Measurements from ENCODE around the gene ZNF319. TPM values are rescaled to one million over a fixed set of nuclear protein-coding genes. Genes with fewer than 3 reads are reported as not detected.

ZNF319 gene
- total and polyA plus RNA-seq, 2 of the 13 experiments (the other 11 are each of a cell fraction or from before 2014, with no cell fraction given) = 2.4 to 3.6 TPM

DNA sequence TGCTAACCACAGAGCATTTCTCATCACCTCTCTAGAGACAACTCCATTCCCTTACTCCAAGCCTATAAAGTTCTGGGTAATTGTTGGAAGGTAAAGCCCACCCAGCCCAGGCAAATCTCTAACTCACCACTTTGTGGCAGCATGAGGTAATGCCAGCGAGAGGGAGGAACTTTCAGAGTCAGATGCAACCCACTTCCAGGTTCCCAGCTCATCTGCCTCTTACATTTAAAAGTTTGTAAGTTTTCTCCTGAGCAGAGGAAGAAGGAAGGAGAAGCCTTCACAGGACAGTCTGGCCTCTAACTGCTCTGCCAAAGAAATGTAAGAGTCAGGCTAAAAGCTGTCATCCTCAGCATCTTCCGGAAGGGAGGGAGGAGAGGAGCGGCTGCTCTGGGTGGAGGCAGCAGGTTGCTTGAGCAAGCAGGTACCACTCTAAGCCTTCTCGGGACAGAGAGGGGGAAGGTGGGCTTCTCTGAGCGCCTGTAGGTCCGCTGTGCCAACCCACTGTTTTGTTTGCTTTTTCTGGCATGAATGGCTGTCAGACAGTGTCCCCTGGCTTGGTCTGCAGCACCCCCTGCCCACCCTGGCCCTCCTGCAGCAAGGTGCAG is 1.0 kb downstream of the ZNF319 start (continued):
- TF ChIP-seq, protein P1, sequence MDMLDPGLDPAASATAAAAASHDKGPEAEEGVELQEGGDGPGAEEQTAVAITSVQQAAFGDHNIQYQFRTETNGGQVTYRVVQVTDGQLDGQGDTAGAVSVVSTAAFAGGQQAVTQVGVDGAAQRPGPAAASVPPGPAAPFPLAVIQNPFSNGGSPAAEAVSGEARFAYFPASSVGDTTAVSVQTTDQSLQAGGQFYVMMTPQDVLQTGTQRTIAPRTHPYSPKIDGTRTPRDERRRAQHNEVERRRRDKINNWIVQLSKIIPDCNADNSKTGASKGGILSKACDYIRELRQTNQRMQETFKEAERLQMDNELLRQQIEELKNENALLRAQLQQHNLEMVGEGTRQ (IDR thresholded peaks at IDR 0.05; ENCODE audit: low read depth, low read length) = no peak
- TF ChIP-seq, protein P1 (CRISPR knock-in tag; IDR thresholded peaks at IDR 0.05; ENCODE audit: borderline replicate concordance) = no peak
- TF ChIP-seq SIX4 (CRISPR knock-in tag; IDR thresholded peaks at IDR 0.05) = no peak
- no peak for TF ChIP-seq ZNF7 (CRISPR knock-in tag; IDR thresholded peaks at IDR 0.05)
- TF ChIP-seq NFKBIZ (CRISPR knock-in tag; IDR thresholded peaks at IDR 0.05) = no peak
- TF ChIP-seq CBFB (CRISPR knock-in tag; IDR thresholded peaks at IDR 0.05) = no peak
- no peak for TF ChIP-seq MEIS1 (CRISPR knock-in tag; IDR thresholded peaks at IDR 0.05; ENCODE audit: borderline replicate concordance)
- TF ChIP-seq ZNF564 (CRISPR knock-in tag; IDR thresholded peaks at IDR 0.05) = no peak
- peak; percentile 24 for TF ChIP-seq ARNT2 (CRISPR knock-in tag; IDR thresholded peaks at IDR 0.05; ENCODE audit: low read depth)
- 0 out of 2 replicates have a peak, but pooled peaks have one; percentile 12 for TF ChIP-seq ZSCAN29 (CRISPR knock-in tag; conservative IDR thresholded peaks at IDR 0.05)
- TF ChIP-seq ZC3H13 (CRISPR knock-in tag; IDR thresholded peaks at IDR 0.05) = no peak
- no peak for TF ChIP-seq PTBP1 (IDR thresholded peaks at IDR 0.05; ENCODE audit: low read depth, low read length, poor library complexity, severe bottlenecking)
- TF ChIP-seq, protein P2, sequence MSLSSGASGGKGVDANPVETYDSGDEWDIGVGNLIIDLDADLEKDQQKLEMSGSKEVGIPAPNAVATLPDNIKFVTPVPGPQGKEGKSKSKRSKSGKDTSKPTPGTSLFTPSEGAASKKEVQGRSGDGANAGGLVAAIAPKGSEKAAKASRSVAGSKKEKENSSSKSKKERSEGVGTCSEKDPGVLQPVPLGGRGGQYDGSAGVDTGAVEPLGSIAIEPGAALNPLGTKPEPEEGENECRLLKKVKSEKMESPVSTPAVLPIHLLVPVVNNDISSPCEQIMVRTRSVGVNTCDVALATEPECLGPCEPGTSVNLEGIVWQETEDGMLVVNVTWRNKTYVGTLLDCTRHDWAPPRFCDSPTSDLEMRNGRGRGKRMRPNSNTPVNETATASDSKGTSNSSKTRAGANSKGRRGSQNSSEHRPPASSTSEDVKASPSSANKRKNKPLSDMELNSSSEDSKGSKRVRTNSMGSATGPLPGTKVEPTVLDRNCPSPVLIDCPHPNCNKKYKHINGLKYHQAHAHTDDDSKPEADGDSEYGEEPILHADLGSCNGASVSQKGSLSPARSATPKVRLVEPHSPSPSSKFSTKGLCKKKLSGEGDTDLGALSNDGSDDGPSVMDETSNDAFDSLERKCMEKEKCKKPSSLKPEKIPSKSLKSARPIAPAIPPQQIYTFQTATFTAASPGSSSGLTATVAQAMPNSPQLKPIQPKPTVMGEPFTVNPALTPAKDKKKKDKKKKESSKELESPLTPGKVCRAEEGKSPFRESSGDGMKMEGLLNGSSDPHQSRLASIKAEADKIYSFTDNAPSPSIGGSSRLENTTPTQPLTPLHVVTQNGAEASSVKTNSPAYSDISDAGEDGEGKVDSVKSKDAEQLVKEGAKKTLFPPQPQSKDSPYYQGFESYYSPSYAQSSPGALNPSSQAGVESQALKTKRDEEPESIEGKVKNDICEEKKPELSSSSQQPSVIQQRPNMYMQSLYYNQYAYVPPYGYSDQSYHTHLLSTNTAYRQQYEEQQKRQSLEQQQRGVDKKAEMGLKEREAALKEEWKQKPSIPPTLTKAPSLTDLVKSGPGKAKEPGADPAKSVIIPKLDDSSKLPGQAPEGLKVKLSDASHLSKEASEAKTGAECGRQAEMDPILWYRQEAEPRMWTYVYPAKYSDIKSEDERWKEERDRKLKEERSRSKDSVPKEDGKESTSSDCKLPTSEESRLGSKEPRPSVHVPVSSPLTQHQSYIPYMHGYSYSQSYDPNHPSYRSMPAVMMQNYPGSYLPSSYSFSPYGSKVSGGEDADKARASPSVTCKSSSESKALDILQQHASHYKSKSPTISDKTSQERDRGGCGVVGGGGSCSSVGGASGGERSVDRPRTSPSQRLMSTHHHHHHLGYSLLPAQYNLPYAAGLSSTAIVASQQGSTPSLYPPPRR (CRISPR knock-in tag; IDR thresholded peaks at IDR 0.05; ENCODE audit: borderline replicate concordance) = no peak
- no peak for TF ChIP-seq GZF1 (CRISPR knock-in tag; IDR thresholded peaks at IDR 0.05)
- TF ChIP-seq, protein P3, sequence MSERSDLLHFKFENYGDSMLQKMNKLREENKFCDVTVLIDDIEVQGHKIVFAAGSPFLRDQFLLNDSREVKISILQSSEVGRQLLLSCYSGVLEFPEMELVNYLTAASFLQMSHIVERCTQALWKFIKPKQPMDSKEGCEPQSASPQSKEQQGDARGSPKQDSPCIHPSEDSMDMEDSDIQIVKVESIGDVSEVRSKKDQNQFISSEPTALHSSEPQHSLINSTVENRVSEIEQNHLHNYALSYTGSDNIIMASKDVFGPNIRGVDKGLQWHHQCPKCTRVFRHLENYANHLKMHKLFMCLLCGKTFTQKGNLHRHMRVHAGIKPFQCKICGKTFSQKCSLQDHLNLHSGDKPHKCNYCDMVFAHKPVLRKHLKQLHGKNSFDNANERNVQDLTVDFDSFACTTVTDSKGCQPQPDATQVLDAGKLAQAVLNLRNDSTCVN (CRISPR knock-in tag; IDR thresholded peaks at IDR 0.05; ENCODE audit: borderline replicate concordance) = no peak
- no peak for TF ChIP-seq ZNF451 (CRISPR knock-in tag; IDR thresholded peaks at IDR 0.05)
- TF ChIP-seq, protein P4, sequence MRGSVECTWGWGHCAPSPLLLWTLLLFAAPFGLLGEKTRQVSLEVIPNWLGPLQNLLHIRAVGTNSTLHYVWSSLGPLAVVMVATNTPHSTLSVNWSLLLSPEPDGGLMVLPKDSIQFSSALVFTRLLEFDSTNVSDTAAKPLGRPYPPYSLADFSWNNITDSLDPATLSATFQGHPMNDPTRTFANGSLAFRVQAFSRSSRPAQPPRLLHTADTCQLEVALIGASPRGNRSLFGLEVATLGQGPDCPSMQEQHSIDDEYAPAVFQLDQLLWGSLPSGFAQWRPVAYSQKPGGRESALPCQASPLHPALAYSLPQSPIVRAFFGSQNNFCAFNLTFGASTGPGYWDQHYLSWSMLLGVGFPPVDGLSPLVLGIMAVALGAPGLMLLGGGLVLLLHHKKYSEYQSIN (CRISPR knock-in tag; IDR thresholded peaks at IDR 0.05; ENCODE audit: borderline replicate concordance) = no peak
- TF ChIP-seq ZNF746 (CRISPR knock-in tag; IDR thresholded peaks at IDR 0.05) = no peak
- TF ChIP-seq KAT2B (IDR thresholded peaks at IDR 0.05; ENCODE audit: borderline replicate concordance, low read depth, low read length) = no peak
- no peak for TF ChIP-seq KAT7 (CRISPR knock-in tag; IDR thresholded peaks at IDR 0.05; ENCODE audit: borderline replicate concordance)
- TF ChIP-seq SMAD3 (CRISPR knock-in tag; IDR thresholded peaks at IDR 0.05) = no peak
- no peak for TF ChIP-seq SMARCE1 (IDR thresholded peaks at IDR 0.05; ENCODE audit: borderline replicate concordance)
- TF ChIP-seq ZNF296 (CRISPR knock-in tag; conservative IDR thresholded peaks at IDR 0.05) = no peak
